ENCODE data around the gene DAO. TPM values are rescaled to one million over a fixed set of nuclear protein-coding genes. Genes with fewer than 3 reads are reported as not detected.

The DAO gene
- total RNA-seq, 2 donors from 2014 or later = not detected

DNA sequence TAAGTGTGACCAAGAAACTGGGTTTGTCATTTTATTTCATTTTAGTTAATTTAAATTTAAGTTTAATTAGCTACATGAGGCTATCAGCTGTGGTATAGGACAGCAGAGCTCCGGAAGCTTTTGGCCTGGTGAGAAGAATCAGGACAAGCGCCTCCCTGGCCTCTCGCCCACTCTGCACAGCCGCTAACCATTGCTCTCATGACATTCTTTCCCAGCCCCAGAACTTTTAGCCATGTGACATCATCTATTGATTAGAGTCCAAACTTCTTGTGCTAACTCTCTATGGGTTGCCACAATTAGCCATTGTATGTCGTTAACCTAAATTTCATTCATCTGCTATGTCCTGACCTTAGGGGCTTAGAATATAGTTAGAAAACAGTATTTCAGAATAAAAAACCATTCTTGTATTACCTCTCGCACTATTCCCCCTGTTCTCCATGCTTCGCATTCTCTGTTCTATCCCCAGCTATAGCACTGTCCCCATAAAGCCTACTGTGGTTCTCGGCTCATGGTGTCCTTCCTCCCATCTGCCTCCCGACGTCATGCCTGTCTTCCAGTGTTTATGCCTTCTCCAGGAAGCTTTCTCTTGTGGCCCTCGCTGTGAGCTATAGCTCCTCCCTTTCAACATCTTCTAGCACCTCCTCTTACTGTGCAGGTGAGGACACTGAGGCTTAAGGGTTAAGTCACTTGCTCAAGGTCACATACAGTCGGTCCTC is 46.0 kb upstream of the DAO start:
- Histone ChIP-seq H3K4me1 (peaks cover 0 to 87% of the 10 kb centered on the region in 2 donors), H3K9me3 (no peaks in the 10 kb centered on the region), H3K27ac (peak overlapping the region; percentile 82 to 92), H3K36me3 (peaks cover 29% of the 10 kb centered on the region), H3K27me3 (no peaks in the 10 kb centered on the region), H3K4me3 (no peak overlapping the region)
- no peak for TF ChIP-seq CTCF (IDR thresholded peaks at IDR 0.05)
- DNase-seq (ENCODE audit: low spot score) = no peak

- Histone ChIP-seq H3K36me3 (peaks cover 12% of the 10 kb centered on the region), H3K4me1 (peaks cover 0 to 94% of the 10 kb centered on the region in 2 donors), H3K4me3 (no peak overlapping the region), H3K27me3 (no peaks in the 10 kb centered on the region), H3K9me3 (no peaks in the 10 kb centered on the region), H3K27ac (peak overlapping the region; percentile 94 to 95)
- DNase-seq (ENCODE audit: low spot score) = no peak
- no peak for TF ChIP-seq CTCF (IDR thresholded peaks at IDR 0.05)
Measured at GRCh38 chr12:108835860-108836634, 43.8 kb upstream of the DAO start.

- H3K27me3 ChIP-seq = no peaks in the 10 kb centered on the region
- DNase-seq (ENCODE audit: low spot score) = no peak
- H3K4me1 ChIP-seq = peaks cover 0 to 97% of the 10 kb centered on the region in 2 donors
- H3K36me3 ChIP-seq = peaks cover 7% of the 10 kb centered on the region
- no peak overlapping the region for H3K4me3 ChIP-seq
- no peak for TF ChIP-seq CTCF (IDR thresholded peaks at IDR 0.05)
- no peaks in the 10 kb centered on the region for H3K9me3 ChIP-seq
- H3K27ac ChIP-seq = peak overlapping the region; percentile 94 to 95
Measured at GRCh38 chr12:108837239-108837638, 42.7 kb upstream of the DAO start.

DNA sequence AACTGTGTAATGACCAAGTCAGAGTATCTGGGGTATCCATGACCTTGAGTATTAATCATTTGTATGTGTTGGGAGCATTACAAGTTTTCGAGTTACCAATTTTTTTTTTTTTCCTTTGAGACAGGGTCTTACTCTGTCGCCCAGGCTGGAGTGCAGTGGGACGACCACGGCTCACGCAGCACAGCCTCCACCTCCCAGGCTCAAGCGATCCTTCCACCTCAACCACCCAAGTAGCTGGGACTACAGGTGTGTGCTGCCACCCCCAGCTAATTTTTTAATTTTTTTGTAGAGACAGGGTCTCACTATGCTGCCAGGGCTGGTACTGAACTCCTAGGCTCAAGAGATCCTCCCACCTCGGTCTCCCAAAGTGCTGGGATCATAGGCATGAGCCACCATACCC is 42.2 kb upstream of the DAO start:
- TF ChIP-seq CTCF (IDR thresholded peaks at IDR 0.05) = no peak
- Histone ChIP-seq H3K27me3 (no peaks in the 10 kb centered on the region), H3K4me1 (peaks cover 0 to 97% of the 10 kb centered on the region in 2 donors), H3K4me3 (no peak overlapping the region), H3K27ac (peak overlapping the region; percentile 94 to 95), H3K9me3 (no peaks in the 10 kb centered on the region), H3K36me3 (peaks cover 7% of the 10 kb centered on the region)
- no peak for DNase-seq (ENCODE audit: low spot score)

DNA sequence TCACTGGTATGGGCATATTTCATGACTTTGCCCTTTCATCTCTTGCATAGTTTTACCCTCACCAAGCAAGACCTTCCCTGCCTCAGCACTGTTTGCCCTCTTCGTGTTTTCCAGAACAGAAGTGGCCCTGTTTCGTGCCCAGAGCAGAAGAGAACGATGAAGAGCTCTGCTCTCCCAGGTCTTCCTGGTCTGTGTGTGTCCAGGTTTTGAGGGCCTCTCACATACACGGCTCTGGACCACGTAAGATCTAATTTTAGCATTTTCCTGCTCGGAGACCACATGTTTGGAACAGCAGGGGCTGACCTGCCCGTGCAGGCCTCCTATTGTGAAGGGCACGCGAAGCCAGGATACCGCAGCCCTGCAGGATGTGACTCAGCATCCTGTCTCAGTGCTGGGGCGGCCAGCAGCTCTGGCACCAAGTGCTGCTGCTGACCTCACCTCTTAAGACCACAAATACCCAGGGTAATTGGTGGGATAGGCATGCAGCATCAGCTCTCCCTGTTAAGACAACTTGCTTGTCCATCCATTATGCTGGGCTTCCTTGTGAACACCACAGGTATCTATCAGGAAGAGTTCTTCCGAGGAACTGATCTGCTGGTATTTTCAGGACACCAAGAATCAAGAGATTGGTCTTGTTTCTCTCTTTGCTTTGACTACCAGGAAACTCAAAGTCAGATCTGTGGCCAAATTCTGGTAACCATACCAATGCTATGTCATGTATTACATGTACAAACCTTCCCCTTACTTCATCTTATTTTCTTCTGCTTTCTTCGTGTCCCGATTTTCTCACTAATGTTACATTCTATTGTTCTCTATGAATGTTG is 41.5 kb upstream of the DAO start:
- DNase-seq (ENCODE audit: low spot score) = peak; percentile 97
- H3K4me3 ChIP-seq = no peak overlapping the region
- TF ChIP-seq CTCF (IDR thresholded peaks at IDR 0.05) = no peak
- no peaks in the 10 kb centered on the region for H3K27me3 ChIP-seq
- H3K36me3 ChIP-seq = peaks cover 7% of the 10 kb centered on the region
- H3K9me3 ChIP-seq = no peaks in the 10 kb centered on the region
- H3K27ac ChIP-seq = peak overlapping the region; percentile 94 to 95
- H3K4me1 ChIP-seq = peaks cover 0 to 94% of the 10 kb centered on the region in 2 donors

Data from right atrium auricular region (tissue), 2 donors.